HG03469 (cell line): Measurements from ENCODE around the gene NPAS4.
"Not testable (repeated sequence)": the region's sequence is repeated elsewhere in the genome, so short reads cannot be mapped to it uniquely, and the experiment has no call there.

Experiments
- ATAC-seq: cut with Tn5 transposase; IDR thresholded peaks from one replicate; pipeline ENCODE4 v1.9.1; 2021; ENCODE audit warnings: mild to moderate bottlenecking, moderate library complexity, moderate number of reproducible peaks; ENCODE audit not compliant: unreplicated experiment

NPAS4 gene

DNA sequence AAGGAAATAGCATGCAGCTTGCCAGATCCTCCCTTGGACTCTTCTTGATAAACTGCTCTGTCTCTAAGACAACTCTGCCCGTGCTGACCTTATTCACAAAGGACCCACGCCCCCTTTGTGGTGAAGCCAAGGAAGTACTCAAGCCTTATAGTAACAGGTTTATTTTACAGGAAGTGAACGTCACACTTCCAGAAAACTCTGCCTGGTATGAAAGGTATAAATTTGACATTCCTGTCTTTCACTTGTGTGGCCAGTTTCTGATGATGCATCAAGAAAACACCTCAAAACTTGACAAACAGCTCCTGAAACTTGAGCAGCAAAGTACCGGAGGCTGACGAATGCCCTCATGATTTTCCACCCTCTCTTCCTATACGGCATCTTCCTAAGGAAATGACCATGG, 33.4 kb downstream of the NPAS4 start:
- no peak for ATAC-seq

DNA sequence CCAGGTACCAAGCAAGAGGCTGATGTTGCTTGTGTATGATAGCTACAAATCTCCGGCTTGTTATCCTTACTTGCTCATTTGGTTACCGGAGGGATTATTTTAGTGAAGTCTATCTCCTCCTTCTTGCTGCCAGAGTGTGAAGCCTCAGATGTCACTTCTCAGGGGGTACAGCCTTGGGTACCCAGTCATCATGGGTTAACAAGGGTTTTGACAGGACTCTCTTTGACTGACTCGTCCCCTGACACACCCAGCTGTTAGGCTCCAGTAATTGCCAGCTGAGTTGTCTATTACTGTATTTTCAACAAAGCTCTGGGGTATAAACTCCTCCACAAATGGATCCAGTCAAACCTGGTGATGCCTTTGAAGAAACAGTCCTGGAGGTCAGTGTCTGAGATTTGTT, 34.0 kb downstream of the NPAS4 start:
- no peak for ATAC-seq

DNA sequence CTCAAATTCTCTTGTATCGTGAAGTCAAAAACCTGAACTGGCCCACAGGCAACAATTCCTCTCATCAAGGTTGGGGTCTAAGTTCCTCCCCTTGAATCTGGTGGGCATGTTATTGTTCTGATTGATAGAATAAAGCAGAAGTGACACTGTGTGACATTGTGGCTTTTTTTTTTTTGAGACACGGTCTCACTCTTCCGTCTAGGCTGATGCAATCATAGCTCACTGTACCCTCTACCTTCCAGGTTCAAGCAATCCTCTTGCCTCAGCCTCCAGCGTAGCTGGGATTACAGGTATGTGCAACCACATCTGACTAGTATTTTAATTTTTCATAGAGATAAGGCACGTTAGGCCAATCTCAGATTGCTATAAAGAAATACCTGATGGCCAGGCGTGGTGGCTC, 37.0 kb downstream of the NPAS4 start:
- no peak for ATAC-seq

DNA sequence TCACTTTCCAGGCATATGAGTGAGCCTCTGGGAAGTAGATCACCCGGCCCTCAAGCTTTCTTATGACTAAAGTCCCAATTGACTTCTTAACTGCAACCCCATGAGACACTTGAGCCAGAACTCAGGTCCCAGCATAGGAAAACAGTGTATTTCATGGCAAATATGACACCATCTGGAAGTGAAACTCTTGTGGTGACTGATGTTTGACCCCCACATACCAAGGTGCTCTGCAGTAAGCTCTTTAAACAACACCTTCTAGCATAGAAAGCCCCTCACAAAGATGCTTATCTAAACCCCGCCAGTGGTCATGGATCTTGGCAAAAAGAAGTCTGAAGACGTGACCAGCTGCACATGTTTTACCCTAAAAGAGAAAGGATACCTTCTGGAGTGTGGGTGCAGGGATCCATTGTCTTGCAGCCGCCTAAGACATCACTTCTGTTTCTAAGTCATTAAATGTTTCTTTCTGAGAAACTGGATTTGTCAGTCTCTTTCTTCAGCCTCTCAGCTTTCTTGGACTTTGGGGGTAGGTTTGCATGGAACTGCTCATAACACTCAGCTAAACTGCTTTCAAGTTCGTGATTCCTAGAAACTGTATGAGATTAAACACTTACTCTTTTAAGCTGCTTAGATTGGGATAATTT, 38.4 kb downstream of the NPAS4 start:
- no peak for ATAC-seq

DNA sequence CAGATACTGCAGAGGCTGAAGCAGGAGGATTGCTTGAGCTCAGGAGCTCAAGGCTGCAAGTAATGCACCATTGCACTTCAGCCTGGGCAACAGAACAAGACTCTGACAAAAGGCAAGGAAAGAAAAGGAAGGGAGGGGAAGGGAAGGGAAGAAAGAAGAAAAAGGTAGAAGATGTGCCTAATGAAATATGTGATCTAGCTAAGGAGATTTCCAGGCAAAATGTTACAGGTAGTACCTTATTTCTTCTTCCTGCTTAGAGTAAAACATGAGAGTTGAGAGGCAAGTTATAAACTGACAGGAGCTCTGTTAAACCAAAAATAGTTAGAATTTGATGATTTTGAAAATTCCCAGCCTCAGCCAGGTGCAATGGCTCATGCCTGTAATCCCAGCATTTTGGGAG, 41.2 kb downstream of the NPAS4 start:
- ATAC-seq = no peak

DNA sequence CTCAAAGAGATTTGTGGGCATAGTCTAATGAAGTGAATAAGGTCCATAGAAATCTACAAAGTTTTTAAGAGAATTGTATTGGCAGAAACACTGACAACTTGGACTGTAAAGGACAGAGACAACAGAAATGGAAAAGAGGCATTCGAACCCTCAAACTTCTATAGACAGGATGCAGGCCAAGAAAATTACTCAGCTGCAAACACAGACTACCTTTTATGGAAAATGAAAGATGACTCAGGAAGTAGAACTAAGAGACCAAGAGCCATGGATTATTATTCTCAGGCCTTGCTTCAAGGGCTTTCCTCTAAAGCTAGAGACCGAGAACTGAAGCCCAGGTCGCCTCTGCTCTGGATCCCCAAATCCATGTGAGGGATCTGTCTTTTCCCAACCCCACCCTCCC, 42.1 kb downstream of the NPAS4 start:
- no peak for ATAC-seq

DNA sequence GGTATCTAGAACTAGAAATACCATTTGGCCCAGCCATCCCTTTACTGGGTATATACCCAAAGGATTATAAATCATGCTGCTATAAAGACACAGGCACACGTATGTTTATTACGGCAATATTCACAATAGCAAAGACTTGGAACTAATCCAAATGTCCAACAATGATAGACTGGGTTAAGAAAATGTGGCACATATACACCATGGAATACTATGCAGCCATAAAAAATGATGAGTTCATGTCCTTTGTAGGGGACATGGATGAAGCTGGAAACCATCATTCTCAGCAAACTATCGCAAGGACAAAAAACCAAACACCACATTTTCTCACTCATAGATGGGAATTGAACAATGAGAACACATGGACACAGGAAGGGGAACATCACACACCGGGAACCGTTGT, 43.3 kb downstream of the NPAS4 start:
- not testable (repeated sequence) for ATAC-seq

DNA sequence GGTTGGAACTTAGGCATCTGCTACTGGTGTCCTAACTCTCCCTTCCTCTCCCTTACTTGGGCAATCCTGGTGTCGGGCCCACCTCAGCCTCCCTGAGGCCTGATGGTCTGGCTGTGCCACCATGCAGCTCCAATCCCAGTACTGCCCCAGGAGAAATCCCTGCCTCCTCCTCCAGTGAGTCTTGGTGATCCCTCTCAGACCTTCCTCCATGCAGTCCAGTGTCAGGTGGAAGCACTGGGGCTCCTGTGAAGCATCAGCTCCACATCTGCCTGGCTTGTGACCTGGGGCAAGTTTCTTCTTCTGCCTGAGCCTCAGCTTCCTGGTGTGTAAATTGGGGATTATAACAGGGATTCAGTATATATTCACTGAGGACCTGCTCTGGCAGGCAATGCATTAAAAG, 44.1 kb downstream of the NPAS4 start:
- no peak for ATAC-seq

DNA sequence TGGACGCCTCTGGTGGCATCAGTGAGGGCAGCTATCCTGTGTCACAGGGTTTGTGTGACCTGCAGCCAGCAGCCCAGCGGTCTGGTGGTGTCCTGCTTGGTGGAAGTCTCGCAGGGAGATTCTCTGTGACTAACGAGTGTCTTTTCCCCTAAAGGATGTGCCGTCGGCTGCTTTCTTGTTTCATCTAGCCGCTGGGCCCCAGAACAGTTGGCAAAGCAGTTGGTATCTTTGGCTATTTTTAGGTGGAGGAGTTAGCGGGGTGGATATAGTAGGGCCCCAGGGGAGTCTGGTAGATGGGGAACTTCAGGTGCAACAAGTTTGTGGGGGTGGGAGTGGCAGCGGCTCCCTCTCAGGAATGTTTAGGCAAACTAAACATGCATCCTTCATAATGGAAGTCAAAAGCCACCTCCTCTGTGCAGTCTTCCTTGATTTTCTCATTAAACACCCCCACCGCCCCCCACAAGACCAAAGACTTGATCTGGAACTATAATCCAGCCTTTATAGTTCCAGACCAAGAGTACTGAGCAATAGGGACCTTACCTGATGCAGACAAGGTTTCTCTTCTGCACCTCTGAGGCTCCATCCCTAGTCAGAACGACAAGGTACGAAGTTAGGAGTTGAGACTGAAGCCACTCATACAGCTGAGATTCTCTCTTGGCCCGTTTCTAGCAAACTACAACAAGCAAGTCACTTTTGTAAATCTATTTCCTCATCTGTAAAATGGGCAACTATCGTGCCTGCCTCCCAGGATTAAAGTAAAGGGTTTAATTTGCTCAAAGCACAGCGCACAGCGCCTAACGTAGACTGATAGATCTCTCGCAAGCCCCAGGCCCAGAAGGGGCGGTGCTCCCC, 44.8 kb downstream of the NPAS4 start:
- ATAC-seq = no peak

DNA sequence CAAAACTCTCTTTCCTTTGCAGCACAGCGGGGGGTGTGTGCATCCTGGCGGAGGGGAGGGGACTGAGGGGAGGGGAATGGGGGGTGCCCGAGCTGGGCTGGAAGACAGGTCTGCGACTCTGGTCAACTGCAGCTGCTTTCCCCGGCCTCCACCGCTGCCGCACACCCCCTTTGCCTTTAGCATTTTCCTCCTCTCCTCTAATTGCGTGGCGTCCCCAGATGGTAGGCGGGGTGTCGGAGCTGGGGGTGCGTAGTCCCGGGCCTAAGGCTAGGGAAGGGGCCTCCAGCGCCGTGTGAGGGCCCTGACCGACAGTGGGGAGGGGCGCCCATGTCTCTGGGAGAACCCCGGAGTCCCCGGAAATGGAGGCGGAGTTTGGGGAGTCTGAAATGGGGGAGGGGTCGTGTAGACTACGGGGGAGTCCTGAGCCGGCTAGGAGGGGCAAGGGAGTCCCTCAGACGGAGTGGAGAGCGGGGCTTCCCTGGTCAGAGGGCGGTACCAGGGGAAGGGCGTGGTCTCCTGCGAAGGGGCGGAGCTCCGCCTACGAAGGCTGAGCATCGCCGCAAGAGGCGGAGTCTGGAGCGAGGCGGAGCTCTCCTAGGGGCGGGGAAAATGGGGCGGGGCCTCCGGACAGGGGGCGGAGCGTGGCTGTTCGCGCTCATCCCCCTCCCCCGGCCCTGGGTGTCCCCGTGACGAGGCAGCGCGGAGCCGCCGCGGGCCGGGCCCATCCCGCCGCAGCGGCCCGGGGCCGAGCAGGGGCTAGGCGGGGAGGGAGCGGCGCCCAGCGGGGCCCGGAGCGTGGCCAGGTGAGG, 45.6 kb downstream of the NPAS4 start, which contains the start of gene PELI3:
Gene PELI3, plus strand, starts transcription at position 681 of the 809 bp plus-strand sequence. CDS start 1,224 bp downstream, outside the sequence.
- peak; percentile 41 for ATAC-seq

DNA sequence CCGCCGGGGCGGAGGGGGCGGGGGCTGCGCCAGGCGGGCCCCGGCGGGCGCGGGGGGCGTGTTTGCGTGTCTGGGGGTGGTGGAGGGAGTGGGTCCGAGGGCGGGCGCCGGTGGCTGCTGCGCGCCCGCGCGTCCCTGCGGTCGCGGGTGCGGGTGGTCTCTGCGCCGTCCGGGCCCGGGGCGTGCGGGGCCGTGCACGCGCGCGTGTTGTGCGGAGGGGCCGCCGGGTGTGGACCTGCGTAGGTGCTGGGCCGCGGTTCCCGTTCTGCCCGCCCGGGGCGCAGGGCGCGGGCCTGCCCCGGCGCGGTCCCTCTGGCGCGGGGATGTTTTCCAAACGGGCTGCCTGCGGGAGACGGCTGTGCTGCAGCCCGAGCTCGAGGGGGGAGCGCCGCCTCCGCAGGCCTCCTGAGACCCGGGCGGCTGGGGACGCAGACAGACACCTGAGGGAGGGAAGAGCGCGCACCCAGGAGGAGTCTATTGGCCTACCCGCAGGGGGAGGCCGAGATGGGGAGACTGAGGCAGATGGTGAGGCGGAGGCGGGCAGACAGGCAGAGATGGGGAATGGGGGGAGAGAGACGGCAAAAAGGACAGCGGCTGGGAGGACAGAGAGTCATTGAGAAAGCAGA, 46.3 kb downstream of the NPAS4 start:
- peak; percentile 20 for ATAC-seq

DNA sequence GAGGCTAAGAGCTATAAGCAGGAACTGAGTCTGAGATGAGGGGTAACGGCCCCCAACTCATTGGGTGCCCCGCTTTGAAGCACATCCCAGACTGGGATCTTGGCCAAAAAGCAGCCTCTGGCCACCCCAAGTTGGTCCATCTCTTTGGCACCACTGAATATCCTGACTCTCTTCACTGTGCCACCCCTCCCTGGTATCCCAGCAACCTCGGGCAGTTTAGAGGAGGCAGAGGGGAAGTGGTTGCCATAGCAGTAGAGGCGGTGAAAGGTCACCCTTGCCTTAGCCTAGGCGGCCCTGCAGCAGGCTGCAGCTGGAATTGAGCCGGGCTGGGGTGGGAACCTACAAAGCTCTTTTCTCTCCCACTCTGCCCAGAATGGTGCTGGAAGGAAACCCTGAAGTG, 46.9 kb downstream of the NPAS4 start:
- no peak for ATAC-seq

DNA sequence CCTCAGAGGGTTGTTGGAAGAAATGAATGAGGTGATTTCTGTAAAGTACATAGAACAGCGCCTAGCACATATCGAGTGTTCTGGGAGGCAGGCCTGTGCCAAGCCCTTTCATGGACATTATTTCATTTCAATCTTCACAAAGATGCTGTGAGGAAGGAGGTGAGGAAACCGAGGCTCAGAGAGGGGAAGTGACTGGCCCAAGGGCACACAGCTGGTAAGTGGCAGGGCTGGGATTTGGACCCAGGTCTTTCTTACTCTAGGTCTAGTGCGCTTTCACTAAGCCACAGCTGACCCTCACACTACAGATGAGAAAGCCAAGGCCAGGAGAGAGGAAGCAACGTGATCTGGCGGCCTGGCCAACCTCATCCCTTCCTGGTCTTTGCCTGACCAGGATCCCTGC, 47.9 kb downstream of the NPAS4 start:
- ATAC-seq = no peak

DNA sequence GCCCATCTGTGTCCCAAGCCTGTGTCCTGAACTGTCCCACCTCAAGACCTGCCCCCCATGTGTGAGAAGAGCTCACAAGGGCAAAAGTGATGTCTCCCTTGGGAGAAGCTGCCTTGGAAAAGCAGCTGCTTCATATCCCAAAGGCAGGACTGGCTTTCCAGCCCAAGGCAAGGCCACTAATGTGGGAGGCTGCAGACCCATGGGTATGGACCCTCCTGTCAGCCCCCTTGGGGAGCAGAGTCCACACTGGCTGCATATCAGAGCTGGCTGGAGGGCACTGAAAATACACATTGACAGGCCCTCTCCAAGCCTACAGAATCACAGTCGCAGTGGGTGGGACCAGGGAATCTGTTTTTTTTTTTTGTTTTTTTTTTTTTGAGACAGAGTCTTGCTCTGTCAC, 48.6 kb downstream of the NPAS4 start:
- ATAC-seq = no peak

DNA sequence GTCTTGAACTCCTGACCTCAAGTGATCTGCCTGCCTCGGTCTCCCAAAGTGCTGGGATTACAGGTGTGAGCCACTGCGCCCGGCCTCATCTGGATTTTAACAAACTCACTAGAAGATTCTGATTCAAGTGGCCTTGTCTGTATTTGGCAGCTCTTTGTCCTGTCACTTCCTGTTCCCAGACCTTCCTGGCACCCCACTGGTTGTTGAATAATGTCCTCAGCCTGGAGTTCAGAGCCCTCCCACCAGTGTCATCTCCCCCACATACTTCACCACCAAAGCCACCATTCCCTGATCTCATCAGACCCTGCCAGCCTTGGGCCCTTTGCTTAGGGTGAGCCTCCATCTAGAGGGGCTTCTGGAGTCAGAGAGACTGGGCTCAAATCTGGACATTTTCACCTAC, 49.2 kb downstream of the NPAS4 start:
- ATAC-seq = no peak

DNA sequence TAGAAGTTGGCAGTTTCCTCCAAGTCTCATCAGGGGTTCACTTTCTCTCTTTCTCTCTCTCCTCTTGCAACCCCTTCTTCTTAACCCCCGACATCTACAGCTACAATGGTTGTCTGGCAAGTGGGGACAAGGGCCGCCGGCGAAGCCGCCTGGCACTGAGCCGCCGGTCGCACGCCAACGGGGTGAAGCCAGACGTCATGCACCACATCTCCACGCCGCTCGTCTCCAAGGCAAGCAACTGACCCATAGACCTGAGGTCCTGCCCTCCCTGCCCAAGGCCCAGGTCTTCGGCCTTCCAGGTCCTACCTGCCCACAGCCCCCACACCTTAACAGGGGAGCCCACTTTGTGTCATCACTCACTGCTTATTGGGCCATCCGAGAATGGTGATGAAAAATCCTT, 50.3 kb downstream of the NPAS4 start:
- ATAC-seq = no peak

DNA sequence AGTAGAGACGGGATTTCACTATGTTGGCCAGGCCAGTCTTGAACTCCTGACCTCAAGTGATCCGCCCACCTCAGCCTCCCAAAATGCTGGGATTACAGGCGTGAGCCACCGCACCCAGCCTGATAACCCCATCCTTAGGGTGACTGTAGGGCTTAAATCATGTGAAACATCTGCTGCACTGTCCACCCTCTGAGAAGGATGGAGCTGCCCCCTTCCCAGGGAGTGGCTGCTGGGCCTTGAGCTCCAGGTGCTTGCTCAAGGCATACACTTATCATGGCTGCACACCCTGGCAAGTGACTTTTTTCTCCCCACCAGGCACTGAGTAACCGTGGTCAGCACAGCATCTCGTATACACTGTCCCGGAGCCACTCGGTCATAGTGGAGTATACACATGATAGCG, 51.2 kb downstream of the NPAS4 start:
- no peak for ATAC-seq

DNA sequence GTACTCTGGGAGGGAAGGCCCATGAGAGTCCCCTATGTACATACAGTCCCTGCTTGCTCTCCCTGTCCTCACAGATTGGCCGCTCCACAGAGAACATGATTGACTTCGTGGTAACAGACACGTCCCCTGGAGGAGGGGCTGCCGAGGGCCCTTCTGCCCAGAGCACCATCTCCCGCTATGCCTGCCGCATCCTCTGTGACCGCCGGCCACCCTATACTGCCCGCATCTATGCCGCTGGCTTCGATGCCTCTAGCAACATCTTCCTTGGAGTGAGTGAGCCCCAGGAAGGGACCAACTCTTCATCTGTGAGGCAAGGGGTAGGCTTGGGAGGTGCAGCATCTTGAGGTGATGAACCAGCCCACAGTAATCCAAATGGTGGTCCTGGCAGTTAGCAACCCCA, 52.3 kb downstream of the NPAS4 start:
- ATAC-seq = no peak

DNA sequence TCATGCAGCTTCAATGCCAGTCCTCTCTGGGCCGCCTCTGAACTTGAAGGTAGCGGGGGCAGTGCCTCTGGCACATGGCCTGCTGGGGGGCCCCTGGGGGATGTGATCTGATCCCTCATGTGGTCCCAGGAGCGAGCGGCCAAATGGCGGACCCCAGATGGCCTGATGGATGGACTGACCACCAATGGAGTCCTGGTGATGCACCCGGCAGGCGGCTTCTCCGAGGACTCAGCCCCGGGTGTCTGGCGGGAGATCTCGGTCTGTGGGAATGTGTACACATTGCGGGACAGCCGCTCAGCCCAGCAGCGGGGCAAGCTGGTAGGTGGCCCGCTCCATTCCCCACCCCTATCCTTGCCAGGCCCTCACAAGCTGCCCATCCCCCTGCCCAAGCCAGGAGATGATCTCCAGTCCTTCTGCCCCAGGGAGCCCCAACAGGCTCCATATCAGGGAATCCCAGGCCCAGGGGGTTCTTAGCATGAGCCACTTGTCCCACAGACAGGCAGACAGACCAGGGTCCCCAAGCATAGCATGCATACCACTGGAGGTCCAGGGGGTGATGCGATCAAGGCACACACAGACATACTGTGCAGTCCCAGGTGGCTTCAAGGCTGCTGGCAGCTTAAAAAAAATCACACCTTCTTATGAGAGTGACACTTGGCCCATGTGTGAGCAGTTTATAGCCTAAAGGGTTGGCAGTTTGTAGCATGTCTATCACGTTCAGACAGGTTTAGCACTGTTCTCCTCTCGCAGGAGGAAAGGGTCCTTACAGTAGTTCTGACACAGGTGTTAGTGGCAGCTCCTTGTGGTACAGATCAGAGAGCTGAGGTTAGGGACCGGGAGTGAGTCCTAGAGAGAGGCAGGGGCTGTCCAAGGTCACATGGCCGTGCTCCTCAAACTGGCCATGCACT, 53.0 kb downstream of the NPAS4 start:
- ATAC-seq = no peak
